ENCODE results near the gene LRIG3. TPM values are rescaled to one million over a fixed set of nuclear protein-coding genes. Genes with fewer than 3 reads are reported as not detected.

Gene LRIG3
- total RNA-seq, 1 donor: 85.0 TPM

- Histone ChIP-seq H3K4me2 (ENCODE audit: insufficient read depth, low read length) (no peak overlapping the region), H3K4me1 (ENCODE audit: insufficient read depth, low read length) (no peaks in the 10 kb centered on the region), H3K4me3 (ENCODE audit: insufficient read depth, low read length) (no peak overlapping the region), H4K20me1 (ENCODE audit: insufficient read depth, low read length) (no peaks in the 10 kb centered on the region), H2AFZ (ENCODE audit: low read length) (no peak overlapping the region), H3K27ac (ENCODE audit: low read depth, low read length) (no peak overlapping the region), H3K79me2 (ENCODE audit: insufficient read depth, low read length) (no peaks in the 10 kb centered on the region), H3K36me3 (ENCODE audit: insufficient read depth, low read length) (peaks cover 69% of the 10 kb centered on the region), H3K9me3 (ENCODE audit: low read depth, low read length) (no peaks in the 10 kb centered on the region), H3K27me3 (ENCODE audit: insufficient read depth, low read length) (no peaks in the 10 kb centered on the region)
- no peak for DNase-seq (ENCODE audit: insufficient read length, low spot score, missing footprints)
- no peak for TF ChIP-seq CTCF (IDR thresholded peaks at IDR 0.05; ENCODE audit: extremely low read depth, low read depth, low read length)
These were observed 37.5 kb downstream of the LRIG3 start for GRCh38 chr12:58882826-58883225.

DNA sequence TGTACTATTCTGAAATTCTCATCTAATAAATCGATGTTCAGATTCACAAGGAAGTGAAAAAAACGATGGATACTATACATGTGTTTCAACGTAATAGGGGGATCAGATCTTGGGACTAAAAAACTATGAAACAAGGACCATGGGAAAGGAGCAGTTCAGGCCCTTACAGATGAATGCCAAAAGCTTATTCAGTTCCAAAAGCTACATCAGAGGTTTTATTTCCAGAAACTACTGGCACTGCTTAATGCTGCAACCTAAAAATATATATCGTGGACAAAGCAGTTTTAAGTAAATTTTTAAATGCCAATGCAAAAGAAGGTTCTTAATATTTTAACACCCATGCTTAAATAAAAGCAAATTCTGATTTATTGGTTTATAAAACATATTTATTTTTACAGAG is 38.5 kb downstream of the LRIG3 start:
- no peaks in the 10 kb centered on the region for H3K27me3 ChIP-seq (ENCODE audit: insufficient read depth, low read length)
- no peaks in the 10 kb centered on the region for H4K20me1 ChIP-seq (ENCODE audit: insufficient read depth, low read length)
- no peak overlapping the region for H2AFZ ChIP-seq (ENCODE audit: low read length)
- DNase-seq (ENCODE audit: insufficient read length, low spot score, missing footprints): no peak
- H3K27ac ChIP-seq (ENCODE audit: low read depth, low read length): no peak overlapping the region
- no peaks in the 10 kb centered on the region for H3K79me2 ChIP-seq (ENCODE audit: insufficient read depth, low read length)
- peaks cover 10% of the 10 kb centered on the region for H3K4me1 ChIP-seq (ENCODE audit: insufficient read depth, low read length)
- no peak overlapping the region for H3K4me2 ChIP-seq (ENCODE audit: insufficient read depth, low read length)
- peaks cover 62% of the 10 kb centered on the region for H3K36me3 ChIP-seq (ENCODE audit: insufficient read depth, low read length)
- no peaks in the 10 kb centered on the region for H3K9me3 ChIP-seq (ENCODE audit: low read depth, low read length)
- H3K4me3 ChIP-seq (ENCODE audit: insufficient read depth, low read length): no peak overlapping the region
- TF ChIP-seq CTCF (IDR thresholded peaks at IDR 0.05; ENCODE audit: extremely low read depth, low read depth, low read length): no peak

DNA sequence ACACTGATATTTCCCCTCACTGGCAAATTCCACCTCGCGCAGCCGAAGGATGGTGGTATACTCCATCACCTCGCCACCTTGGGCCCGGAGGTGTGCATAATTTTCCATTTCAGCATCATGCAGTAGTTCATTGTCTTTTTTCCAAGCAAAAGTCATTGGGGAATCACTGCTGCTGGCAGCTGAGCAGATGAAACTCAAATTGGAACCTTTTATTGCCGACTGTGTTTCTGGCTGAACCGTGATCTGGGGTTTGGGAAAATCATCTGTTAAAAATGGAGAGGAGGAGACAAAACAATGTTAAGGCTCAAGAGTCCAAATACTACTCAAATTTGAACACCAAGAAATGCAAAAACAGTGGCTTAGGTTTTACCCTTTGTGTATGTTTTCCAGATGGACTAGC is 39.7 kb downstream of the LRIG3 start:
- no peak for DNase-seq (ENCODE audit: insufficient read length, low spot score, missing footprints)
- Histone ChIP-seq H3K27me3 (ENCODE audit: insufficient read depth, low read length) (no peaks in the 10 kb centered on the region), H3K4me1 (ENCODE audit: insufficient read depth, low read length) (peaks cover 15% of the 10 kb centered on the region), H3K36me3 (ENCODE audit: insufficient read depth, low read length) (peaks cover 62% of the 10 kb centered on the region), H2AFZ (ENCODE audit: low read length) (no peak overlapping the region), H3K9me3 (ENCODE audit: low read depth, low read length) (no peaks in the 10 kb centered on the region), H3K4me3 (ENCODE audit: insufficient read depth, low read length) (no peak overlapping the region), H4K20me1 (ENCODE audit: insufficient read depth, low read length) (no peaks in the 10 kb centered on the region), H3K4me2 (ENCODE audit: insufficient read depth, low read length) (no peak overlapping the region), H3K27ac (ENCODE audit: low read depth, low read length) (no peak overlapping the region), H3K79me2 (ENCODE audit: insufficient read depth, low read length) (no peaks in the 10 kb centered on the region)
- TF ChIP-seq CTCF (IDR thresholded peaks at IDR 0.05; ENCODE audit: extremely low read depth, low read depth, low read length): no peak

- Histone ChIP-seq H3K4me3 (ENCODE audit: insufficient read depth, low read length) (no peak overlapping the region), H3K9me3 (ENCODE audit: low read depth, low read length) (no peaks in the 10 kb centered on the region), H3K27me3 (ENCODE audit: insufficient read depth, low read length) (no peaks in the 10 kb centered on the region), H3K27ac (ENCODE audit: low read depth, low read length) (peak overlapping the region; percentile 54), H2AFZ (ENCODE audit: low read length) (no peak overlapping the region), H3K36me3 (ENCODE audit: insufficient read depth, low read length) (peaks cover 75% of the 10 kb centered on the region), H3K4me1 (ENCODE audit: insufficient read depth, low read length) (peaks cover 15% of the 10 kb centered on the region), H4K20me1 (ENCODE audit: insufficient read depth, low read length) (no peaks in the 10 kb centered on the region), H3K79me2 (ENCODE audit: insufficient read depth, low read length) (no peaks in the 10 kb centered on the region), H3K4me2 (ENCODE audit: insufficient read depth, low read length) (peak overlapping the region; percentile 44)
- DNase-seq (ENCODE audit: insufficient read length, low spot score, missing footprints): peak; percentile 80
- no peak for TF ChIP-seq CTCF (IDR thresholded peaks at IDR 0.05; ENCODE audit: extremely low read depth, low read depth, low read length)
These were observed 43.0 kb downstream of the LRIG3 start for GRCh38 chr12:58877243-58877743.
